ENCODE data around the gene LRIT3. TPM values are rescaled to one million over a fixed set of nuclear protein-coding genes. Genes with fewer than 3 reads are reported as not detected.

Gene LRIT3
- total and polyA plus RNA-seq, 2 of the 13 experiments (the other 11 are each of a cell fraction or from before 2014, with no cell fraction given), result 0.03 TPM; not detected in 1

GRCh38 chr4:109815151-109816081 is 32.5 kb upstream of the LRIT3 start, which contains the start of gene GAR1 (continued):
- TF ChIP-seq ZHX2 (IDR thresholded peaks at IDR 0.05; ENCODE audit: low read depth) (peak; percentile 92), ZHX2 (CRISPR knock-in tag; IDR thresholded peaks at IDR 0.05; ENCODE audit: borderline replicate concordance) (no peak), ZMYM4 (CRISPR knock-in tag; IDR thresholded peaks at IDR 0.05) (peak; percentile 90), SRY (CRISPR knock-in tag; IDR thresholded peaks at IDR 0.05) (peak; percentile 69; the same call in 1 of the 2 replicates), ZNF281 (CRISPR knock-in tag; IDR thresholded peaks at IDR 0.05; ENCODE audit: borderline replicate concordance) (0 out of 2 replicates have a peak, but pooled peaks have one; percentile 17), ZNF839 (CRISPR knock-in tag; IDR thresholded peaks at IDR 0.05; ENCODE audit: borderline replicate concordance) (peak; percentile 74; the same call in 1 of the 2 replicates), ZNF326 (CRISPR knock-in tag; IDR thresholded peaks at IDR 0.05; ENCODE audit: borderline replicate concordance) (no peak), ZNF121 (CRISPR knock-in tag; IDR thresholded peaks at IDR 0.05) (0 out of 2 replicates have a peak, but pooled peaks have one; percentile 19), ZBTB44 (CRISPR knock-in tag; IDR thresholded peaks at IDR 0.05) (0 out of 2 replicates have a peak, but pooled peaks have one; percentile 25), ZBED4 (CRISPR knock-in tag; IDR thresholded peaks at IDR 0.05; ENCODE audit: borderline replicate concordance) (peak; percentile 27; the same call in 1 of the 2 replicates), YEATS4 (CRISPR knock-in tag; IDR thresholded peaks at IDR 0.05; ENCODE audit: borderline replicate concordance) (peak; percentile 95)

All from HepG2 (cell line).